Measurements from ENCODE around the gene OLIG1. TPM values are rescaled to one million over a fixed set of nuclear protein-coding genes. Genes with fewer than 3 reads are reported as not detected.

Gene OLIG1
- polyA plus RNA-seq, 1 of the 3 experiments (the other 2 are of a cell fraction) = not detected

DNA sequence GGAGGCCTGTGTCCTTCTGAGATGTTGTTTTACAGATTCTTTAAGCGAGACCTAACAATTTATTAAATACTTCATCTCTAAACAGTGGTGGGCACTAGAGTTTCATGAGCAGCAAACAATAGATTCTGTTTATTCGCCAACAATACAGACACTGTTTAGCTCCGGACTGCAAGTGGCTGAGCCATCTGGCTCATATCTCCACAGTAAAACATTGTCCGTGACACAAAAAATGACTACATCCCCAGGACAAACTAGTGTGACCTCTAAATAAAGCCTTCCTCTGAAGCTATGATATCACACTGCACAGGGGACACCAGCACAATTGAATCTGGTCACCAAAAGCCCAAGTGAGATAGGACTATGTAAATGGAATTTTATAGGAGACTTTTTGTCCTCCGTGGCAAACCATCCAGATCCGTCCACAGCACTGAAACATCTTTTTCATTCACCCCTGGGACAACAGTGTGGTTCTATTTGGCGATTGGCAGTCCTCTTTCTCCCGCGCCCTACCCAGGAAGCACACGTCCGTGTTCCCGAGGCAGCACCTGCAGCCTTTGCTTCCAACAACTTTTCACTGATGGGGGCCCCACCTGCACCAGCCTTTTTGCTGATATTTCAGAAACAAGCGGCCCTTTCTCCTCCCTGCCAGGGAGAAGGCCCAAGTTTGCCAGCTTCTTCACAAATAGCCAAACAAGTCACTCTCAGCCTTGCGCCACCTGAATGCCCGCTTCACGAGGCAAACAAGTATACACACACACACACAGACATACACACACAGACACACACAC, 47.4 kb downstream of the OLIG1 start:
- ChIA-PET CTCF (interaction anchor here (0.5 kb wide), 1 partner anchor 10 kb away, joined by 3 read pairs; no protein-coding TSS in a partner anchor), POLR2A (no interaction called here)
- Histone ChIP-seq H3K36me3 (replicated peaks in 1 of 2; ENCODE audit: control insufficient read depth in 1 of 2, insufficient read depth in 2 of 2, low read length in 1 of 2) (no peaks in the 10 kb centered on the region), H4K20me1 (ENCODE audit: insufficient read depth) (no peaks in the 10 kb centered on the region), H3K79me2 (ENCODE audit: insufficient read depth) (no peaks in the 10 kb centered on the region), H3K9ac (no peak overlapping the region), H2AFZ (ENCODE audit: low read depth) (no peak overlapping the region), H3K4me3 (ENCODE audit: low read depth in 2 of 2, low read length in 1 of 2) (no peak overlapping the region), H3K4me1 (ENCODE audit: control insufficient read depth in 1 of 2, insufficient read depth in 2 of 2, low read depth in 1 of 2, low read length in 1 of 2) (no peaks in the 10 kb centered on the region), H3F3A (replicated peaks; ENCODE audit: insufficient read depth) (no peaks in the 10 kb centered on the region), H3K9me3 (no peaks in the 10 kb centered on the region), H3K27ac (ENCODE audit: low read depth in 2 of 2, low read length in 1 of 2) (no peak overlapping the region), H3K4me2 (no peak overlapping the region), H3K9me2 (no peaks in the 10 kb centered on the region), H3K27me3 (ENCODE audit: insufficient read depth) (peaks cover 96% of the 10 kb centered on the region)
- TF ChIP-seq MXI1 (IDR thresholded peaks at IDR 0.05; ENCODE audit: low read depth, low read length) (no peak), CHD2 (IDR thresholded peaks at IDR 0.05; ENCODE audit: low read length, partially characterized antibody) (no peak), RFX5 (IDR thresholded peaks at IDR 0.05; ENCODE audit: low read length) (no peak), MEF2A (IDR thresholded peaks at IDR 0.05; ENCODE audit: borderline replicate concordance, low read depth) (no peak), RAD21 (IDR thresholded peaks at IDR 0.05; ENCODE audit: low read length) (no peak), JUND (IDR thresholded peaks at IDR 0.05) (no peak), GATA2 (CRISPR knock-in tag; IDR thresholded peaks at IDR 0.05) (no peak), NRF1 (IDR thresholded peaks at IDR 0.05; ENCODE audit: low read depth, low read length) (no peak), TCF12 (IDR thresholded peaks at IDR 0.05) (no peak), ELF1 (IDR thresholded peaks at IDR 0.05) (no peak), SMC3 (IDR thresholded peaks at IDR 0.05; ENCODE audit: low read depth, low read length) (no peak), RXRA (IDR thresholded peaks at IDR 0.05; ENCODE audit: borderline replicate concordance, low read depth) (no peak), NFIC (IDR thresholded peaks at IDR 0.05; ENCODE audit: borderline replicate concordance) (no peak), FOXJ3 (CRISPR knock-in tag; IDR thresholded peaks at IDR 0.05) (no peak)
- TF ChIP-seq, protein P1, sequence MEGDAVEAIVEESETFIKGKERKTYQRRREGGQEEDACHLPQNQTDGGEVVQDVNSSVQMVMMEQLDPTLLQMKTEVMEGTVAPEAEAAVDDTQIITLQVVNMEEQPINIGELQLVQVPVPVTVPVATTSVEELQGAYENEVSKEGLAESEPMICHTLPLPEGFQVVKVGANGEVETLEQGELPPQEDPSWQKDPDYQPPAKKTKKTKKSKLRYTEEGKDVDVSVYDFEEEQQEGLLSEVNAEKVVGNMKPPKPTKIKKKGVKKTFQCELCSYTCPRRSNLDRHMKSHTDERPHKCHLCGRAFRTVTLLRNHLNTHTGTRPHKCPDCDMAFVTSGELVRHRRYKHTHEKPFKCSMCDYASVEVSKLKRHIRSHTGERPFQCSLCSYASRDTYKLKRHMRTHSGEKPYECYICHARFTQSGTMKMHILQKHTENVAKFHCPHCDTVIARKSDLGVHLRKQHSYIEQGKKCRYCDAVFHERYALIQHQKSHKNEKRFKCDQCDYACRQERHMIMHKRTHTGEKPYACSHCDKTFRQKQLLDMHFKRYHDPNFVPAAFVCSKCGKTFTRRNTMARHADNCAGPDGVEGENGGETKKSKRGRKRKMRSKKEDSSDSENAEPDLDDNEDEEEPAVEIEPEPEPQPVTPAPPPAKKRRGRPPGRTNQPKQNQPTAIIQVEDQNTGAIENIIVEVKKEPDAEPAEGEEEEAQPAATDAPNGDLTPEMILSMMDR (IDR thresholded peaks at IDR 0.05) = no peak
- TF ChIP-seq, protein P2, sequence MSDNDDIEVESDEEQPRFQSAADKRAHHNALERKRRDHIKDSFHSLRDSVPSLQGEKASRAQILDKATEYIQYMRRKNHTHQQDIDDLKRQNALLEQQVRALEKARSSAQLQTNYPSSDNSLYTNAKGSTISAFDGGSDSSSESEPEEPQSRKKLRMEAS (IDR thresholded peaks at IDR 0.05; ENCODE audit: low read depth) = no peak
- TF ChIP-seq, protein P3, sequence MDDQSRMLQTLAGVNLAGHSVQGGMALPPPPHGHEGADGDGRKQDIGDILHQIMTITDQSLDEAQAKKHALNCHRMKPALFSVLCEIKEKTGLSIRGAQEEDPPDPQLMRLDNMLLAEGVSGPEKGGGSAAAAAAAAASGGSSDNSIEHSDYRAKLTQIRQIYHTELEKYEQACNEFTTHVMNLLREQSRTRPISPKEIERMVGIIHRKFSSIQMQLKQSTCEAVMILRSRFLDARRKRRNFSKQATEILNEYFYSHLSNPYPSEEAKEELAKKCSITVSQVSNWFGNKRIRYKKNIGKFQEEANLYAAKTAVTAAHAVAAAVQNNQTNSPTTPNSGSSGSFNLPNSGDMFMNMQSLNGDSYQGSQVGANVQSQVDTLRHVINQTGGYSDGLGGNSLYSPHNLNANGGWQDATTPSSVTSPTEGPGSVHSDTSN (IDR thresholded peaks at IDR 0.05) = no peak
- TF ChIP-seq, protein P4, sequence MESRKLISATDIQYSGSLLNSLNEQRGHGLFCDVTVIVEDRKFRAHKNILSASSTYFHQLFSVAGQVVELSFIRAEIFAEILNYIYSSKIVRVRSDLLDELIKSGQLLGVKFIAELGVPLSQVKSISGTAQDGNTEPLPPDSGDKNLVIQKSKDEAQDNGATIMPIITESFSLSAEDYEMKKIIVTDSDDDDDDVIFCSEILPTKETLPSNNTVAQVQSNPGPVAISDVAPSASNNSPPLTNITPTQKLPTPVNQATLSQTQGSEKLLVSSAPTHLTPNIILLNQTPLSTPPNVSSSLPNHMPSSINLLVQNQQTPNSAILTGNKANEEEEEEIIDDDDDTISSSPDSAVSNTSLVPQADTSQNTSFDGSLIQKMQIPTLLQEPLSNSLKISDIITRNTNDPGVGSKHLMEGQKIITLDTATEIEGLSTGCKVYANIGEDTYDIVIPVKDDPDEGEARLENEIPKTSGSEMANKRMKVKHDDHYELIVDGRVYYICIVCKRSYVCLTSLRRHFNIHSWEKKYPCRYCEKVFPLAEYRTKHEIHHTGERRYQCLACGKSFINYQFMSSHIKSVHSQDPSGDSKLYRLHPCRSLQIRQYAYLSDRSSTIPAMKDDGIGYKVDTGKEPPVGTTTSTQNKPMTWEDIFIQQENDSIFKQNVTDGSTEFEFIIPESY (IDR thresholded peaks at IDR 0.05; ENCODE audit: borderline replicate concordance, low read depth) = no peak
- TF ChIP-seq, protein P5, sequence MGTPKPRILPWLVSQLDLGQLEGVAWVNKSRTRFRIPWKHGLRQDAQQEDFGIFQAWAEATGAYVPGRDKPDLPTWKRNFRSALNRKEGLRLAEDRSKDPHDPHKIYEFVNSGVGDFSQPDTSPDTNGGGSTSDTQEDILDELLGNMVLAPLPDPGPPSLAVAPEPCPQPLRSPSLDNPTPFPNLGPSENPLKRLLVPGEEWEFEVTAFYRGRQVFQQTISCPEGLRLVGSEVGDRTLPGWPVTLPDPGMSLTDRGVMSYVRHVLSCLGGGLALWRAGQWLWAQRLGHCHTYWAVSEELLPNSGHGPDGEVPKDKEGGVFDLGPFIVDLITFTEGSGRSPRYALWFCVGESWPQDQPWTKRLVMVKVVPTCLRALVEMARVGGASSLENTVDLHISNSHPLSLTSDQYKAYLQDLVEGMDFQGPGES (IDR thresholded peaks at IDR 0.05; ENCODE audit: low read depth, low read length) = no peak
- no peak for DNase-seq
- WGBS (ENCODE audit: low lambda C conversion rate) = 13% methylated on average over 16 of the region's 16 CpGs

Other genes starting within 250 kb of the OLIG1 start
- gene OLIG2, start 44.2 kb upstream of the OLIG1 start, polyA plus RNA-seq (2012; rRNA removed) = not detected in 2 replicates
- 10.4 and 16.8 TPM in 2 replicates for gene IFNAR2, start 159.8 kb downstream of the OLIG1 start, polyA plus RNA-seq (2012; rRNA removed)
- 19.8 and 20.1 TPM in 2 replicates for gene IL10RB, start 196.2 kb downstream of the OLIG1 start, polyA plus RNA-seq (2012; rRNA removed)

Data from SK-N-SH (cell line).